Peyer's patch (tissue), 4 donors: ENCODE data around the gene DCAF11. TPM values are rescaled to one million over a fixed set of nuclear protein-coding genes. Genes with fewer than 3 reads are reported as not detected.

ENCODE experiments used
- DNase-seq, 3 donors: peaks; one replicate each; pipeline ENCODE4 v3.0.0-alpha.2; 2017 to 2019
- H3K27ac ChIP-seq, 4 donors: fragments of 200-600 bp; sonication (generic); one replicate each; pipeline ENCODE4 v1.5.1; 2016 to 2019
- H3K27me3 ChIP-seq, 2 donors: fragments of 200-600 bp; sonication (generic); one replicate each; pipeline ENCODE4 v1.5.1; 2019
- H3K36me3 ChIP-seq, 3 donors: fragments of 200-600 bp; sonication (generic); one replicate each; pipeline ENCODE4 v1.5.1; 2016 to 2019
- H3K4me1 ChIP-seq, 4 donors: fragments of 200-600 bp; sonication (generic); one replicate each; pipeline ENCODE4 v1.5.1; 2016 to 2019
- H3K4me3 ChIP-seq, 4 donors: fragments of 200-600 bp; sonication (generic); 1 replicate in 3 of 4; 2 replicates in 1 of 4; pipeline ENCODE4 v1.5.1; 2016 to 2019; ENCODE audit warnings: mild to moderate bottlenecking in 1 of 4
- H3K9me3 ChIP-seq, 4 donors: fragments of 200-600 bp; sonication (generic); one replicate each; pipeline ENCODE4 v1.5.1; 2016 to 2019; ENCODE audit warnings: mild to moderate bottlenecking in 1 of 4
- CTCF ChIP-seq, 6 experiments: fragments of 450-650 bp in 4 of 6; fragments of 200-600 bp in 2 of 6; sonication (generic) in 1 of 6; IDR thresholded peaks; one replicate each; pipeline ENCODE4 v1.5.1; 2017 to 2019; ENCODE audit warnings: antibody characterized with exemption in 6 of 6, mild to moderate bottlenecking in 3 of 6, moderate library complexity in 1 of 6
- POLR2A ChIP-seq, 2 donors: fragments of 450-650 bp; IDR thresholded peaks; one replicate each; pipeline ENCODE4 v1.5.1; 2017; ENCODE audit warnings: antibody characterized with exemption in 2 of 2, mild to moderate bottlenecking in 2 of 2, moderate library complexity in 2 of 2
- total RNA-seq, 4 donors: library from RNA; depleted of rRNA; stranded (reverse); fragments of >200 nt; gene quantifications; one replicate each; pipeline ENCODE4 v1.1.0, GENCODE V29; 2016

Gene DCAF11
- total RNA-seq, 4 donors from 2014 or later = 113 to 214 (median 176) TPM

- DNase-seq = no peak
- Histone ChIP-seq H3K27ac (peak overlapping the region; percentile 86 to 98 (median 92)), H3K36me3 (no peaks in the 10 kb centered on the region), H3K27me3 (no peaks in the 10 kb centered on the region), H3K4me1 (peaks cover 0 to 12% (median 5%) of the 10 kb centered on the region in 4 donors), H3K9me3 (no peaks in the 10 kb centered on the region), H3K4me3 (peak overlapping the region; percentile 67 to 95 (median 77))
- TF ChIP-seq POLR2A (IDR thresholded peaks at IDR 0.05) (peak in 1 of 2 donors; percentile 4), CTCF (IDR thresholded peaks at IDR 0.05) (no peak)
These were observed 32.8 kb upstream of the DCAF11 start for GRCh38 chr14:24081739-24082211.

GRCh38 chr14:24082411-24083080, 32.0 kb upstream of the DCAF11 start:
- peaks cover 0 to 12% (median 5%) of the 10 kb centered on the region in 4 donors for H3K4me1 ChIP-seq
- H3K4me3 ChIP-seq = no peak overlapping the region
- no peaks in the 10 kb centered on the region for H3K36me3 ChIP-seq
- no peak for TF ChIP-seq CTCF (IDR thresholded peaks at IDR 0.05)
- DNase-seq = no peak
- no peak overlapping the region for H3K27ac ChIP-seq
- H3K9me3 ChIP-seq = no peaks in the 10 kb centered on the region
- H3K27me3 ChIP-seq = no peaks in the 10 kb centered on the region

GRCh38 chr14:24083462-24083861, 31.1 kb upstream of the DCAF11 start:
- H3K9me3 ChIP-seq = no peaks in the 10 kb centered on the region
- peaks cover 0 to 12% (median 5%) of the 10 kb centered on the region in 4 donors for H3K4me1 ChIP-seq
- no peak for TF ChIP-seq CTCF (IDR thresholded peaks at IDR 0.05)
- TF ChIP-seq POLR2A (IDR thresholded peaks at IDR 0.05) = no peak
- H3K4me3 ChIP-seq = no peak overlapping the region
- no peak for DNase-seq
- no peaks in the 10 kb centered on the region for H3K36me3 ChIP-seq
- H3K27me3 ChIP-seq = no peaks in the 10 kb centered on the region
- H3K27ac ChIP-seq = no peak overlapping the region

- no peak for DNase-seq
- H3K4me3 ChIP-seq = no peak overlapping the region
- H3K4me1 ChIP-seq = peaks cover 0 to 12% (median 5%) of the 10 kb centered on the region in 4 donors
- H3K9me3 ChIP-seq = no peaks in the 10 kb centered on the region
- H3K27ac ChIP-seq = no peak overlapping the region
- TF ChIP-seq POLR2A (IDR thresholded peaks at IDR 0.05) (no peak), CTCF (IDR thresholded peaks at IDR 0.05) (no peak)
- H3K36me3 ChIP-seq = no peaks in the 10 kb centered on the region
- no peaks in the 10 kb centered on the region for H3K27me3 ChIP-seq
These were observed 30.1 kb upstream of the DCAF11 start for GRCh38 chr14:24084440-24084839.

- no peaks in the 10 kb centered on the region for H3K36me3 ChIP-seq
- DNase-seq = no peak
- TF ChIP-seq CTCF (IDR thresholded peaks at IDR 0.05) (no peak), POLR2A (IDR thresholded peaks at IDR 0.05) (no peak)
- peaks cover 0 to 9% (median 5%) of the 10 kb centered on the region in 4 donors for H3K4me1 ChIP-seq
- H3K27me3 ChIP-seq = no peaks in the 10 kb centered on the region
- H3K4me3 ChIP-seq = no peak overlapping the region
- no peaks in the 10 kb centered on the region for H3K9me3 ChIP-seq
- H3K27ac ChIP-seq = no peak overlapping the region
These were observed 29.4 kb upstream of the DCAF11 start for GRCh38 chr14:24085215-24085614.
